HCT116 (cell line): Measurements from ENCODE around the gene KCMF1. TPM values are rescaled to one million over a fixed set of nuclear protein-coding genes. Genes with fewer than 3 reads are reported as not detected.

Source experiments
- ATAC-seq: fragments of 200-7000 bp; cut with Tn5 transposase; 2 replicates; pipeline ENCODE4 v1.9.1; 2020; ENCODE audit warnings: mild to moderate bottlenecking, moderate library complexity
- BruUV-seq: library from RNA; stranded (reverse); fragments of 400-500 nt; replicated peaks from 2 replicates; lab custom pipeline; 2021; lab: Mats Ljungman, UMichigan
- CTCF ChIA-PET: fragments of 300-600 bp; sonication (Branson Sonifier 250); formaldehyde crosslinking; loops from one replicate; lab custom pipeline; 2021; ENCODE audit warnings: antibody characterized with exemption; lab: Charles Lee
- POLR2A ChIA-PET: fragments of 300-600, 350-600 bp; sonication (Branson Sonifier 250); formaldehyde crosslinking; loops from one replicate; lab custom pipeline; 2021; ENCODE audit warnings: antibody characterized with exemption; lab: Charles Lee
- RAD21 ChIA-PET, 2 experiments: fragments of 300-600 bp; sonication (Branson Sonifier 250); formaldehyde crosslinking; loops; one replicate each; lab custom pipeline; 2023; ENCODE audit warnings: low total read pairs in 2 of 2; ENCODE audit not compliant: uncharacterized antibody in 2 of 2, unreplicated experiment in 2 of 2, low non-redundant PET in 1 of 2; lab: Charles Lee
- DNase-seq: peaks from one replicate; pipeline ENCODE4 v3.0.0-alpha.2; 2010; ENCODE audit warnings: low read depth, low spot score
- H2AFZ ChIP-seq: fragments of 200-600 bp; shearing (Covaris generic), sonication (generic); 2 replicates; pipeline ENCODE4 v1.6.1; 2017; ENCODE audit warnings: low read depth, mixed run types, mixed read lengths, antibody characterized with exemption, low read length; ENCODE audit not compliant: poor library complexity, severe bottlenecking
- H3K27ac ChIP-seq: 2 replicates; pipeline ENCODE4 v1.5.1; 2012; ENCODE audit warnings: low read depth, low read length
- H3K27me3 ChIP-seq: fragments of 200-600 bp; sonication (generic); 2 replicates; pipeline ENCODE4 v1.6.1; 2016; ENCODE audit warnings: mixed run types, low read length, mixed read lengths; ENCODE audit not compliant: insufficient read depth
- H3K36me3 ChIP-seq, 2 experiments: fragments of 200-500 bp in 1 of 2; fragments of 200-600 bp in 1 of 2; sonication (Bioruptor generic) in 1 of 2; sonication (generic) in 1 of 2; 2 replicates each; pipeline versions ENCODE4 v1.5.1 to v1.6.1; 2014 to 2016; ENCODE audit warnings: low read length in 2 of 2, inconsistent platforms in 1 of 2, mixed read lengths in 1 of 2, mixed run types in 1 of 2; ENCODE audit not compliant: insufficient read depth in 2 of 2, control insufficient read depth in 1 of 2
- H3K4me1 ChIP-seq, 2 experiments: fragments of 200-600 bp in 1 of 2; sonication (generic) in 1 of 2; 2 replicates each; pipeline versions ENCODE4 v1.5.1 to v1.6.1; 2012 to 2017; ENCODE audit warnings: low read length in 2 of 2, inconsistent platforms in 1 of 2, mild to moderate bottlenecking in 1 of 2, mixed read lengths in 1 of 2, mixed run types in 1 of 2, moderate library complexity in 1 of 2; ENCODE audit not compliant: insufficient read depth in 2 of 2, control insufficient read depth in 1 of 2
- H3K4me2 ChIP-seq: fragments of 200-600 bp; sonication (generic); 2 replicates; pipeline ENCODE4 v1.6.1; 2017; ENCODE audit warnings: mixed run types, low read length, mixed read lengths
- H3K4me3 ChIP-seq, 2 experiments: fragments of 200-600 bp in 1 of 2; sonication (generic) in 1 of 2; replicated peaks in 1 of 2; 2 replicates each; pipeline ENCODE4 v1.5.1; 2011 to 2016; ENCODE audit warnings: low read length in 2 of 2, control low read depth in 1 of 2, low read depth in 1 of 2, mild to moderate bottlenecking in 1 of 2, mixed read lengths in 1 of 2, mixed run types in 1 of 2
- H3K79me2 ChIP-seq: fragments of 200-600 bp; sonication (generic); 2 replicates; pipeline ENCODE4 v1.6.1; 2017; ENCODE audit warnings: mild to moderate bottlenecking, mixed run types, low read length, moderate library complexity, mixed read lengths; ENCODE audit not compliant: insufficient read depth
- H3K9ac ChIP-seq: fragments of 200-600 bp; sonication (generic); 2 replicates; pipeline ENCODE4 v1.6.1; 2016; ENCODE audit warnings: low read length, mixed read lengths
- H3K9me2 ChIP-seq: fragments of 200-600 bp; sonication (generic), shearing (Covaris generic); 2 replicates; pipeline ENCODE4 v1.6.1; 2017; ENCODE audit warnings: mixed run types, mild to moderate bottlenecking, moderate library complexity; ENCODE audit not compliant: insufficient read depth
- H3K9me3 ChIP-seq, 2 experiments: fragments of 200-500 bp in 1 of 2; fragments of 200-600 bp in 1 of 2; sonication (Bioruptor generic) in 1 of 2; sonication (generic) in 1 of 2; 2 replicates each; pipeline ENCODE4 v1.6.1; 2014 to 2017; ENCODE audit warnings: low read length in 2 of 2, mixed read lengths in 2 of 2, inconsistent platforms in 1 of 2, low read depth in 1 of 2, mild to moderate bottlenecking in 1 of 2, mixed run types in 1 of 2, moderate library complexity in 1 of 2; ENCODE audit not compliant: control insufficient read depth in 1 of 2, insufficient read depth in 1 of 2
- H4K20me1 ChIP-seq: fragments of 200-600 bp; sonication (generic), shearing (Covaris generic); 2 replicates; pipeline ENCODE4 v1.6.1; 2017; ENCODE audit warnings: mixed run types, mild to moderate bottlenecking, moderate library complexity; ENCODE audit not compliant: insufficient read depth
- ATF3 ChIP-seq: IDR thresholded peaks from 2 replicates; pipeline ENCODE4 v1.6.1; 2012
- CBX3 ChIP-seq: IDR thresholded peaks from 2 replicates; pipeline ENCODE4 v1.6.1; 2012; ENCODE audit warnings: low read depth
- CEBPB ChIP-seq: IDR thresholded peaks from 2 replicates; pipeline ENCODE4 v1.6.1; 2012; ENCODE audit warnings: low read depth
- CTCF ChIP-seq, 3 experiments: fragments of 200-600 bp in 1 of 3; sonication (generic) in 1 of 3; IDR thresholded peaks in 2 of 3; conservative IDR thresholded peaks in 1 of 3; 2 replicates each; pipeline ENCODE4 v1.5.1; 2012 to 2017; ENCODE audit warnings: low read depth in 2 of 3, low read length in 2 of 3, antibody characterized with exemption in 1 of 3, borderline replicate concordance in 1 of 3, control low read depth in 1 of 3, mild to moderate bottlenecking in 1 of 3, mixed read lengths in 1 of 3, mixed run types in 1 of 3, moderate library complexity in 1 of 3; ENCODE audit not compliant: insufficient read depth in 1 of 3
- EGR1 ChIP-seq: IDR thresholded peaks from 2 replicates; pipeline ENCODE4 v1.6.1; 2012; ENCODE audit warnings: low read depth
- EZH2phosphoT487 ChIP-seq: fragments of 200-600 bp; IDR thresholded peaks from 2 replicates; pipeline ENCODE4 v1.6.1; 2018; ENCODE audit warnings: antibody characterized with exemption, borderline replicate concordance
- FOSL1 ChIP-seq: IDR thresholded peaks from 2 replicates; pipeline ENCODE4 v1.6.1; 2012; ENCODE audit warnings: low read depth
- JUND ChIP-seq: IDR thresholded peaks from 2 replicates; pipeline ENCODE4 v1.6.1; 2012
- POLR2A ChIP-seq: IDR thresholded peaks from 2 replicates; pipeline ENCODE4 v1.7.0; 2011; ENCODE audit warnings: borderline replicate concordance; ENCODE audit not compliant: insufficient read depth, insufficient read length; ENCODE audit errors: extremely low read depth
- POLR2AphosphoS5 ChIP-seq: IDR thresholded peaks from 2 replicates; pipeline ENCODE4 v1.6.1; 2011; ENCODE audit warnings: mild to moderate bottlenecking, low read depth, low read length, moderate library complexity
- RAD21 ChIP-seq: IDR thresholded peaks from 2 replicates; pipeline ENCODE4 v1.6.1; 2012; ENCODE audit warnings: low read depth, mild to moderate bottlenecking
- REST ChIP-seq: IDR thresholded peaks from 2 replicates; pipeline ENCODE4 v1.6.1; 2012; ENCODE audit warnings: low read depth
- SIN3A ChIP-seq: IDR thresholded peaks from 2 replicates; pipeline ENCODE4 v1.6.1; 2012; ENCODE audit warnings: low read depth
- SP1 ChIP-seq: IDR thresholded peaks from 2 replicates; pipeline ENCODE4 v1.6.1; 2012; ENCODE audit warnings: low read depth
- SRF ChIP-seq: IDR thresholded peaks from 2 replicates; pipeline ENCODE4 v1.6.1; 2012; ENCODE audit warnings: low read depth
- TCF7L2 ChIP-seq: IDR thresholded peaks from 2 replicates; pipeline ENCODE4 v1.7.0; 2011; ENCODE audit warnings: borderline replicate concordance, inconsistent platforms; ENCODE audit not compliant: insufficient read depth, insufficient read length; ENCODE audit errors: extremely low read depth
- ZNF274 ChIP-seq: fragments of 200-500 bp; sonication (Bioruptor generic); IDR thresholded peaks from 2 replicates; pipeline ENCODE4 v1.6.1; 2014; ENCODE audit warnings: mild to moderate bottlenecking, low read depth, low read length, inconsistent platforms
- intact Hi-C: fragments of 100-400 bp; cut with micrococcal nuclease; formaldehyde crosslinking; loops from 2 replicates; pipeline ENCODE4 v1.10.0; 2022
- total RNA-seq: library from RNA; stranded (reverse); gene quantifications from one replicate; pipeline ENCODE4 v1.2.1, GENCODE V29; 2021; ENCODE audit not compliant: unreplicated experiment

Gene KCMF1
- total RNA-seq, 1 experiment from 2014 or later: 119 TPM

- H3K9me3 ChIP-seq: no peaks in the 10 kb centered on the region
- CTCF ChIA-PET: no interaction called here
- TF ChIP-seq POLR2A: no peak
- no peak overlapping the region for H3K9ac ChIP-seq
- H2AFZ ChIP-seq: no peak overlapping the region
- intact Hi-C loops: no loop called here
- H3K9me2 ChIP-seq: no peaks in the 10 kb centered on the region; the same call in 1 of the 2 replicates
- H3K36me3 ChIP-seq: no peaks in the 10 kb centered on the region
- RAD21 ChIA-PET: no interaction called here
- H3K27ac ChIP-seq: no peak overlapping the region
- H4K20me1 ChIP-seq: peaks cover 37% of the 10 kb centered on the region; the same call in 1 of the 2 replicates
- H3K4me2 ChIP-seq: no peak overlapping the region
- peaks cover 100% of the 10 kb centered on the region for H3K79me2 ChIP-seq
- ATAC-seq: no peak
- H3K27me3 ChIP-seq: no peaks in the 10 kb centered on the region
- DNase-seq: no peak
- POLR2A ChIA-PET: no interaction called here
- BruUV-seq: no TSS peak
- H3K4me1 ChIP-seq: peaks cover 8 to 32% of the 10 kb centered on the region in 2 experiments
- no peak overlapping the region for H3K4me3 ChIP-seq
Observed at GRCh38 chr2:84986018-84986417, 15.1 kb downstream of the KCMF1 start.

GRCh38 chr2:84989422-84989821, 18.5 kb downstream of the KCMF1 start:
- DNase-seq (no peak), ATAC-seq (no peak)
- H3K4me2 ChIP-seq: no peak overlapping the region; the same call in 1 of the 2 replicates
- no peak for TF ChIP-seq ZNF274
- no peak for TF ChIP-seq CEBPB
- TF ChIP-seq POLR2A: no peak
- TF ChIP-seq FOSL1: no peak
- no peak for TF ChIP-seq TCF7L2
- TF ChIP-seq CTCF (IDR thresholded peaks at IDR 0.05 in 2 of 3, conservative IDR thresholded peaks at IDR 0.05 in 1 of 3; ENCODE audit: borderline replicate concordance in 1 of 3, insufficient read depth in 1 of 3, low read depth in 2 of 3, low read length in 2 of 3): no peak
- no peak for TF ChIP-seq REST
- no peak for TF ChIP-seq EGR1
- TF ChIP-seq SP1: no peak
- TF ChIP-seq RAD21: no peak
- no peak for TF ChIP-seq SRF
- TF ChIP-seq CBX3: no peak
- no peak for TF ChIP-seq JUND
- no peak for TF ChIP-seq POLR2AphosphoS5
- TF ChIP-seq EZH2phosphoT487: no peak
- no peak for TF ChIP-seq ATF3
- no peak for TF ChIP-seq SIN3A
- ChIA-PET RAD21 (no interaction called here), POLR2A (no interaction called here), CTCF (no interaction called here)
- no peak overlapping the region for H3K4me3 ChIP-seq
- no peak overlapping the region for H3K27ac ChIP-seq
- no peak overlapping the region for H2AFZ ChIP-seq
- H3K27me3 ChIP-seq: no peaks in the 10 kb centered on the region
- H3K79me2 ChIP-seq: peaks cover 100% of the 10 kb centered on the region
- no peaks in the 10 kb centered on the region for H3K36me3 ChIP-seq
- H3K4me1 ChIP-seq: peaks cover 20 to 46% of the 10 kb centered on the region in 2 experiments
- H3K9me2 ChIP-seq: no peaks in the 10 kb centered on the region; the same call in 1 of the 2 replicates
- BruUV-seq: no TSS peak
- no peak overlapping the region for H3K9ac ChIP-seq
- H3K9me3 ChIP-seq: no peaks in the 10 kb centered on the region
- peaks cover 42% of the 10 kb centered on the region; the same call in 1 of the 2 replicates for H4K20me1 ChIP-seq
- intact Hi-C loops: no loop called here
